Stimulated activated naive B cell treated with anti-CD40 and anti-IgM and Interleukin-4, amounts not matched to agents 10 μg/mL and 1 μg/mL and 100 μg/mL, for 72 hours (primary cell): ENCODE results near the gene KCNJ8.
"Not testable (repeated sequence)": the region's sequence is repeated elsewhere in the genome, so short reads cannot be mapped to it uniquely, and the experiment has no call there.

ENCODE experiments used
- ATAC-seq, 2 donors: fragments of 150-1000 bp; cut with Tn5 transposase; replicated peaks; 2 replicates each; pipeline ENCODE4 v1.10.0; 2021; ENCODE audit warnings: moderate library complexity in 1 of 2
- DNase-seq: peaks from one replicate; pipeline ENCODE4 v3.0.0; 2021
- H3K27ac Mint-ChIP-seq: one replicate; pipeline ENCODE4 v1.8.0; 2022; ENCODE audit warnings: mild to moderate bottlenecking, mixed read lengths
- H3K27me3 Mint-ChIP-seq, 2 donors: one replicate each; pipeline ENCODE4 v1.8.0; 2022; ENCODE audit warnings: mixed read lengths in 2 of 2
- H3K36me3 Mint-ChIP-seq, 2 donors: one replicate each; pipeline ENCODE4 v1.8.0; 2022; ENCODE audit warnings: mixed read lengths in 2 of 2, mild to moderate bottlenecking in 1 of 2
- H3K4me1 Mint-ChIP-seq, 2 donors: one replicate each; pipeline ENCODE4 v1.8.0; 2022; ENCODE audit warnings: mixed read lengths in 2 of 2, mild to moderate bottlenecking in 1 of 2
- H3K4me3 Mint-ChIP-seq, 2 donors: one replicate each; pipeline ENCODE4 v1.8.0; 2022; ENCODE audit warnings: mild to moderate bottlenecking in 2 of 2, mixed read lengths in 2 of 2, moderate library complexity in 1 of 2
- H3K9me3 Mint-ChIP-seq, 2 donors: one replicate each; pipeline ENCODE4 v1.8.0; 2022; ENCODE audit warnings: mixed read lengths in 2 of 2, mild to moderate bottlenecking in 1 of 2

KCNJ8 gene

DNA sequence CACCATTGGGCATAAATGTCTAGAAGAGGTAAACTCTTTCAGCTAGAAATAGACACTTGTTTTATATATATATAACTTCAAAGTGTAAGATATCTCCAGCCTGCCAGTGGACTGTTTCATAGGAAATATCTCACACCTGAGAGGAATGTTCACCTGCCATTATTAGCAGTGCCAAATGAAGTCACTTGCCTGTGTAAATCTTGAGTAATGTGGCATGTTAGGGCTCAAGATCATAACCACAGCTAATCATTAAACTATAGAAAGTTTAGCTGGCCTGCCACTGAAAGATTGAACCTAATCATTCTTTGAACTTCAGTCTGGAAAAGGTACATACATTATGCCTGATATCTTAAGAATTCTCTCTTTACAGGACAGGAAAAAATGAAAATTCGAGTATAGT is 25.5 kb upstream of the KCNJ8 start:
- no peak overlapping the region for H3K4me3 Mint-ChIP-seq
- no peaks in the 10 kb centered on the region for H3K4me1 Mint-ChIP-seq
- H3K27me3 Mint-ChIP-seq: peaks cover 0 to 3% of the 10 kb centered on the region in 2 donors
- no peak for ATAC-seq
- H3K9me3 Mint-ChIP-seq: peaks cover 0 to 3% of the 10 kb centered on the region in 2 donors
- H3K36me3 Mint-ChIP-seq: no peaks in the 10 kb centered on the region
- no peak for DNase-seq
- no peak overlapping the region for H3K27ac Mint-ChIP-seq

DNA sequence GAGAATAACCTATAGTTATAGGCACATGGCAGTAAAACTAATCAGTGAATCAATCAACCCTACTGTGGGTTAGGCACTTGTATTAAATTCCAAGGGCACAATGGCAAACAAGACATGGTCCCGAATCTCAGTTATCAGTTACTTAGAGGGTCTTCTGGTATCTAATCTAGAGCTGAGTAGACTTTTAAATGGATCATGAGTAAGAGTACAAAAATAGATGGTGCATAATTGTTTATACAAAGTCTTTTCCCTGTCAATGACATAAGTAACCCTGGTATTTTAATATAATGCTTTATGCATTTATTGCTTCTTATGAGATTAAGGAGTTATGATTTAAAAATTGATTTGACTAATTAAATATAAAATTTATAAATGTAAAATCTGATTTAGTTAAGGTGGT is 23.0 kb upstream of the KCNJ8 start:
- no peak for DNase-seq
- H3K4me1 Mint-ChIP-seq: no peaks in the 10 kb centered on the region
- H3K27ac Mint-ChIP-seq: no peak overlapping the region
- no peak overlapping the region for H3K4me3 Mint-ChIP-seq
- ATAC-seq: no peak
- H3K9me3 Mint-ChIP-seq: peaks cover 0 to 3% of the 10 kb centered on the region in 2 donors
- peaks cover 0 to 3% of the 10 kb centered on the region in 2 donors for H3K27me3 Mint-ChIP-seq
- H3K36me3 Mint-ChIP-seq: no peaks in the 10 kb centered on the region

DNA sequence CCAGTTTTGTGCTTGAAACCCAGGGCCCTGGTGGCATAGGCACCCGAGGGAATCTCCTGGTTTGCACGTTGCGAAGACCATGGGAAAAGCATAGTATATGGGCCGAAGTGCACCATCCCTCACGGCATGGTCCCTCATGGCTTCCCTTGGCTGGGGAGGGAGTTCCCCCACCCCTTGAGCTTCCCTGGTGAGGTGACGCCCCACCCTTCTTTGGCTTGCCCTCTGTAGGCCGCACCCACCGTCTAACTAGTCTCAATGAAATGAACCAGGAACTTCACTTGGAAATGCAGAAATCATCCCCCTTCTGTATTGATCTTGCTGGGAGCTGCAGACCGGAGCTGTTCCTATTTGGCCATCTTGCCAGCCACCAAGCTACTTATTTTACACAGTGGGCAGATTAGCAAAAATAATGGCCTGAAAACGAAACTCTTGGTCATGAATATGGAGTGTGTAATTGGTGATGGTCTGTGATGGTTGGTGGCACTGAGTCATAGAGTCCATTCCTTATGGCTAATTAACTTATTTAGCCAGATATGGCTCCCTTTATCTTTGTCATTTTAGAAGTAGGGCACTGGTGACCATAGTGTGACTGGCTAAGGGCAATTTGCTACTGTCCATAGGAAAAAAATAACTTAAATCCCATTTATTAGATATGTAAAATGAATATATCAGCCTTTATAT is 21.3 kb upstream of the KCNJ8 start:
- Mint-ChIP-seq H3K27ac (no peak overlapping the region), H3K36me3 (no peaks in the 10 kb centered on the region), H3K9me3 (peaks cover 0 to 5% of the 10 kb centered on the region in 2 donors), H3K27me3 (peaks cover 0 to 3% of the 10 kb centered on the region in 2 donors), H3K4me3 (no peak overlapping the region), H3K4me1 (no peaks in the 10 kb centered on the region)
- ATAC-seq (no peak), DNase-seq (no peak)

DNA sequence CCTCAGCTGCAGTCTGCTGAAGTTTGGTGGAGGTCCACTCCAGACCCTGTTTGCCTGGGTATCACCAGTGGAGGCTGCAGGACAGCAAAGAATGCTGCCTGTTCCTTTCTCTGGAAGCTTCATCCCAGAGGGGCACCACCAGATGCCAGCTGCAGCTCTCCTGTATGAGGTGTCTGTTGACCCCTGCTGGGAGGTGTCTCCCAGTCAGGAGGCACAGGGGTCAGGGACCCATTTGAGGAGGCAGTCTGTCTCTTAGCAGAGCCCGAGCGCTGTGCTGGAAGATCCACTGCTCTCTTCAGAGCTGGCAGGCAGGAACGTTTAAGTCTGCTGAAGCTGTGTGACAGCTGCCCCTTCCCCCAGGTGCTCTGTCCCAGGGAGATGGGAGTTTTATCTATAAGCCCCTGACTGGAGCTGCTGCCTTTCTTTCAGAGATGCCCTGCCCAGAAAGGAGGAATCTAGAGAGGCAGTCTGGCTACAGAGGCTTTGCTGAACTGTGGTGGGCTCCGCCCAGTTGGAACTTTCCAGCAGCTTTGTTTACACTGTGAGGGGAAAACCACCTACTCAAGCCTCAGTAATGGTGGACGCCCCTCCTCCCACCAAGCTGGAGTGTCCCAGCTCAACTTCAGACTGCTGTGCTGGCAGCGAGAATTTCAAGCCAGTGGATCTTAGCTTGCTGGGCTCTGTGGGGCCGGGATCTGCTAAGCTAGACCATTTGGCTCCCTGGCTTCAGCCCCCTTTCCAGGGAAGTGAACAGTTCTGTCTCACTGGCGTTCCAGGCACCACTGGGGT is 20.5 kb upstream of the KCNJ8 start:
- not testable (repeated sequence) for H3K4me3 Mint-ChIP-seq, H3K27me3 Mint-ChIP-seq, H3K9me3 Mint-ChIP-seq, H3K27ac Mint-ChIP-seq, H3K36me3 Mint-ChIP-seq, H3K4me1 Mint-ChIP-seq, ATAC-seq, DNase-seq

DNA sequence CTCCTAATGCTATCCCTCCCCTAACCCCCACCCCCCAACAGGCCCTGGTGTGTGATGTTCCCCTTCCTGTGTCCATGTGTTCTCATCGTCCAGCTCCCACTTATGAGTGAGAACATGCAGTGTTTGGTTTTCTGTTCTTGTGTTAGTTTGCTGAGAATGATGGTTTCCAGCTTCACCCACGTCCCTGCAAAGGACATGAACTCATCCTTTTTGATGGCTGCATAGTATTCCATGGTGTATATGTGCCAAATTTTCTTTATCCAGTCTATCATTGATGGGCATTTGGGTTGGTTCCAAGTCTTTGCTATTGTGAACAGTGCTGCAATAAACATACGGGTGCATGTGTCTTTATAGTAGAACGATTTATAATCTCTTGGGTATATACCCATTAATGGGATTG is 15.2 kb upstream of the KCNJ8 start:
- not testable (repeated sequence) for H3K27me3 Mint-ChIP-seq, H3K9me3 Mint-ChIP-seq, DNase-seq, H3K27ac Mint-ChIP-seq, H3K36me3 Mint-ChIP-seq, ATAC-seq, H3K4me1 Mint-ChIP-seq, H3K4me3 Mint-ChIP-seq

DNA sequence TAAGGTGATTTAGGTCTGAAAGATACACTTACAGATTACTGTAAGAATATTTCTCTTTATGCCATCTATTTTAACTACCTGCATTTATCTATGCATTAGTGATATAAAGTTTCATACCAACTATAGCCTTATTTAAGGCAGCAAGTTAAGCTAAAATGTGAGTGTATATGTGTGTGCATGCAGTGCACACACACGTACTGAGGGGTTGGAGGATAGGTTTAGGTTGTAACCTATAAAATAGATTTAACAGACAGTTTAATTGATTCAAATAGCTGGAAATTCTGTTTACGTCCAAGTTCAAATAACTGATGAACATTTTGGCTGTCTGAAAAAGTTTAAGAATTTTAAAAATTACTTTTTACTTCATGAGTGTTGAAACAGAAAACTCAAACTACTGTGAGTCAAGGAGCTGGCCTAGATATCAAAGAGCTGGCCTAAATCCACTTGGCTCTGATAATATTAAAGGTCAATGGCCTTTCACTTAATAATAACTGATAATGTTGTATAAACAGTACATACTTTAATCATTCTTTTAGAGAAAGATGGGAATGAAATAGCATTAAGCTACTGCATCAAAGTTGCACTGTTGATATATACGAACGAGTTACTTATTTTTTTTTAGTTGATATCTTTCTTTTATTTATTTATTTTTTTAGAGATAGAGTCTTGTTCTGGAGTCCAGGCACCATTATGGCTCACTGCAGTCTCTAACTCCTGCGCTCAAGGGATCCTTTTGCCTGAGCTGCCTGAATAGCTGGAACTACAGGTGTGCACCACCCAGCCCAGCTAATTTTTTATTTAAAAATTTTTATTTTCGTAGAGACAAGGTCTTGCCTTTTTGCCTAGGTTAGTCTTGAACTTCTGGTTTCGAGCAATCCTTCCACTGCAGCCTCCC is 13.8 kb upstream of the KCNJ8 start:
- Mint-ChIP-seq H3K27me3 (no peaks in the 10 kb centered on the region), H3K27ac (no peak overlapping the region), H3K9me3 (peaks cover 2 to 6% of the 10 kb centered on the region in 2 donors), H3K4me3 (no peak overlapping the region), H3K4me1 (no peaks in the 10 kb centered on the region), H3K36me3 (no peaks in the 10 kb centered on the region)
- no peak for DNase-seq
- ATAC-seq: no peak

DNA sequence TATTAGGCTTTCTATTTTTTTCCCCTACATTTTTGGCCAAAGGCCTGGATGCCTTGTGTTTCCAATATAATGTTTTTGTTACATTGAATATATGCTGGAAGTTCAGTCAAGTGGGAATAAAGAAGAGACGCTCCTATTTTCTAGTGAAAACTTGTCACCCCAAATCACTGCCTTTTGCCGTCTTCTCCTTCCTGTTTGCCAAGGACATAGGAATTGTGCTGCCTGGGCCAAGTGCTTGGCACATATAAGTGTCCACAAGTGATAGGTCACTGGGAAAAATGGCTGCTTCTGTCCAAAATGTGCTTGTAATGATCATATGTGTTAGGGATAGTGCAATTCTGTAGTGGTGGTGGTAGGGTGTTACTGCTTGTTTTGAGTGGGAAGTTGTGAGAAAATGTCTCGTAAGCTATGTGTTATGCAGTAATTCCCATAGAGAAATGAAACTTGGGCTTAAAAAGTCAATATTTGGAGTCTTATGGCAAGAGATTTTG is 11.6 kb upstream of the KCNJ8 start:
- H3K36me3 Mint-ChIP-seq: no peaks in the 10 kb centered on the region
- no peak for ATAC-seq
- DNase-seq: no peak
- H3K4me3 Mint-ChIP-seq: no peak overlapping the region
- no peak overlapping the region for H3K27ac Mint-ChIP-seq
- peaks cover 4 to 10% of the 10 kb centered on the region in 2 donors for H3K9me3 Mint-ChIP-seq
- H3K4me1 Mint-ChIP-seq: no peaks in the 10 kb centered on the region
- H3K27me3 Mint-ChIP-seq: no peaks in the 10 kb centered on the region

DNA sequence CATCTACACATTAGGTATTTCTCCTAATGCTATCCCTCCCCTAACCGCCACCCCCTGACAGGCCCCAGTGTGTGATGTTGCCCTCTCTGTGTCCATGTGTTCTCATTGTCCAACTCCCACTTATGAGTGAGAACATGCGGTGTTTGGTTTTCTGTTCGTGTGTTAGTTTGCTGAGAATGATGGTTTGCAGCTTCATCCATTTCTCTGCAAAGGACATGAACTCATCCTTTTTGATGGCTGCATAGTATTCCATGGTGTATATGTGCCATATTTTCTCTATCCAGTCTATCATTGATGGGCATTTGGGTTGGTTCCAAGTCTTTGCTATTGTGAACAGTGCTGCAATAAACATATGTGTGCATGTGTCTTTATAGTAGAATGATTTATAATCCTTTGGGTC is 8.2 kb upstream of the KCNJ8 start:
- H3K4me1 Mint-ChIP-seq, ATAC-seq, H3K36me3 Mint-ChIP-seq: not testable (repeated sequence)

DNA sequence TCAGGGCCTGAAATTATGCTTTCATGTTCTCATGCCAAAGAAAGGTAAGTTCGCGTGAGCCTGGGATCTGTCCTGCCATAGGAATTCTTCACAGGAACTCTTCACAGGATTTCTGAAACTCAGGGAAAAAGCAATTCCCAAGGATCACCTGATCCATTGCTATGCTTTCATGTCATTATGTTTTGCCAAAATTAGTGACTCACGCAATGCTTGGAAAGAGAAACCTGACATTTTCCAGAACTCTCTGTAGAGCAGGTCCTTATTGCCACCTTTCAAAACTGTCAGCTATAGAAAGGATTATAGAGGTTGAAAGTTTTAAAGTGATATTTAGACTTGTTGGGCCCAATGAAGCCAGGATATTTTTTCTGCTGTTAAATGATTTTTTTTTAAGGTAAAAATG is 6.3 kb upstream of the KCNJ8 start:
- ATAC-seq: no peak
- H3K4me3 Mint-ChIP-seq: no peak overlapping the region
- no peaks in the 10 kb centered on the region for H3K36me3 Mint-ChIP-seq

More for the DNA sequence above, 8.2 kb upstream of the KCNJ8 start:
- not testable (repeated sequence) for DNase-seq, H3K27me3 Mint-ChIP-seq, H3K4me3 Mint-ChIP-seq, H3K27ac Mint-ChIP-seq, H3K9me3 Mint-ChIP-seq

DNA sequence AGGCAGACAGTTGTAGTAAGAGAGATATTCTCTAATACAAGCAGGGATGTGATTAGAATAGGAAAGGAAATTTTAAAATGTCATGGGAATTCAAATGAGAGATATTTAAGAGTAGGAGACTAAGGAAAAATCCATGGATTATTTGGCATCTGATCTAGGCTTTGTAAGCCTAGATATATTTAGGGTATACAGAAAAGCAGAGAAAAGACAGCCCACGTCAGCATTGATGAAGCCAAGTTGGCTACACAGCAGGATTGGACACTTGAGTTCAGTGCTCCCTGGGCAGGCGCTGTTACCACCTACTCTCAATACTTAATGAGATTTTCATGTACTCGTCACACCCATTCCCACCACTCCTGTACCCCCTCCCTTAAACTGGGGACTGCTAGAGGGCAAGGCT is 1.7 kb upstream of the KCNJ8 start:
- Mint-ChIP-seq H3K4me3 (no peak overlapping the region), H3K27me3 (peaks cover 39 to 48% of the 10 kb centered on the region in 2 donors), H3K4me1 (peaks cover 3 to 8% of the 10 kb centered on the region in 2 donors), H3K36me3 (no peaks in the 10 kb centered on the region), H3K27ac (no peak overlapping the region), H3K9me3 (no peaks in the 10 kb centered on the region)
- no peak for ATAC-seq
- DNase-seq: no peak

More for the DNA sequence above, 6.3 kb upstream of the KCNJ8 start:
- no peaks in the 10 kb centered on the region for H3K4me1 Mint-ChIP-seq
- H3K27me3 Mint-ChIP-seq: peaks cover 13 to 21% of the 10 kb centered on the region in 2 donors
- peaks cover 4 to 5% of the 10 kb centered on the region in 2 donors for H3K9me3 Mint-ChIP-seq
- no peak for DNase-seq
- H3K27ac Mint-ChIP-seq: no peak overlapping the region

DNA sequence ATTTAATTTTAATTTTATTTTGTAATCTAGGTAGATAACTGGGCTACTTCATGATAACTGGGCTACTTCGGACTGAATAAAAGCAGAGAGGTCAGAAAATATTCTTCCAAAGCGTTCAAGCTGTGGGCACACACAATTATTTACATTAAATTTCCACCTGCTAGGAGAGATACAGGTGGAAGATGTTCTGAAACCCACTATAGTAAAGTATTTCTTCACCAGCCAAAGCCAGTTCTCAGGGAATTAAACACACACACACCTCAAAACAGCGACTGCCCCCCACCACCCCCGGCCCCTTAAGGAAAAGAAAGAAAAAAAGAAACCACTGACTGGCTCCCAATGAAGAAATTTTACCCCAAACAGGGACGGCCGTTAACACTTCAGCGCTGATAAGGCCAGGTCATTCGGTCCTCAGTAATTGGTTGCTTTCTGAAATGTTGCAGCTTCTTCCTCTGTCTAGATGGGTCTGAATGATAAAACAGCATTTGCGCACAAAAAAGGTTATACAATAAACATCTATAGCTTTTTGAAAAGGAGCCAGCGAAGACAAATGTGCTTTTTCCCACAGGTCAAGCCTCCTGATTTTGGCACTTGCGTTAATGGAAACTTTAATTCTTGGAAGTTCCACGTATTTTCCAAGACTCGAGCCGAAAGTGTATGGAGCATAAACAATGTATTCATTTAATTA is 771 bp upstream of the KCNJ8 start:
- ATAC-seq (no peak), DNase-seq (no peak)
- peaks cover 3 to 8% of the 10 kb centered on the region in 2 donors for H3K4me1 Mint-ChIP-seq
- H3K27ac Mint-ChIP-seq: no peak overlapping the region
- H3K36me3 Mint-ChIP-seq: no peaks in the 10 kb centered on the region
- no peak overlapping the region for H3K4me3 Mint-ChIP-seq
- H3K9me3 Mint-ChIP-seq: no peaks in the 10 kb centered on the region
- H3K27me3 Mint-ChIP-seq: peaks cover 40 to 48% of the 10 kb centered on the region in 2 donors

DNA sequence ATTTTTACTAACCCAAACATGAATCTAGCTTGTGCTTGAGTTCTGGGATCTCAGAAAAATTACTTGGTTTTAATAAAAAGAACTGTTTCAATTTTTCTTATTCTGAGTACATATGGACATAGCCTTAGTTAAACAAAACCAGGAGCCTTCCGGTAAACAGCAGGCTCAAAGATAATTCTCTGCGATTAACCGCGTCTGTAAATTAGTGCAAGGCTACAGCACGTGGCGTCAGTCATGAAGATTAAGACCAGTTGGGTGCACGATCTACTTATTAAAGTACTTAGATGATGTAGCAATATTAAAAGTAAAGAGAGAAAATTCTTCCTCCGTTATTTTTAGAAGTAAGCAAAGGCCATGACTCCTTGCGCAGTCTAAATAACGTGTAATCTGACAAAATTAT is 700 bp downstream of the KCNJ8 start:
- H3K4me1 Mint-ChIP-seq: peaks cover 3 to 8% of the 10 kb centered on the region in 2 donors
- DNase-seq (no peak), ATAC-seq (no peak)
- H3K9me3 Mint-ChIP-seq: no peaks in the 10 kb centered on the region
- H3K36me3 Mint-ChIP-seq: no peaks in the 10 kb centered on the region
- H3K27ac Mint-ChIP-seq: no peak overlapping the region
- H3K4me3 Mint-ChIP-seq: no peak overlapping the region
- H3K27me3 Mint-ChIP-seq: peaks cover 44 to 53% of the 10 kb centered on the region in 2 donors

DNA sequence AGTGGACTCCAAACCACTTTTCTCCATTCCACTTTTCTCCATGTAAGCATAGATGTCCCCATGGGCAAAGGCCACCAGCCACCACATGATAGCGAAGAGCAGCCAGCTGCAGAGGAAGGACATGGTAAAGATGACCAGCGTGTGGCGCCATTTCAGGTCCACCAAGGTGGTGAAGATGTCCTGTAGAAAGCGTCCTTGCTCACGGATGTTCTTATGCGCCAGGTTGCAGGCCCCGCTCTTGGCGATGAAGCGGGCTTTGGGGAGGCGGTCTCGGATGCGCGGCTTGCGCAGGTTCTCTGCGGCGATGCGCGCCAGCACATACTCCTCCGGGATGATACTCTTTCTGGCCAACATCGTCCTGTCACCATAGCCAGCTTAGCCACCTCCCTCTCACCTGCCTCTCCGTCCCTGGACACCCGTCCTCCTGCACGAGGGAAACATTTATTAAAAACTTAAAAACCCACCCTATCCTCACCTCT is 1.2 kb downstream of the KCNJ8 start:
- Mint-ChIP-seq H3K4me3 (no peak overlapping the region), H3K27me3 (peaks cover 44 to 53% of the 10 kb centered on the region in 2 donors), H3K9me3 (no peaks in the 10 kb centered on the region), H3K36me3 (no peaks in the 10 kb centered on the region), H3K4me1 (peaks cover 3 to 8% of the 10 kb centered on the region in 2 donors), H3K27ac (no peak overlapping the region)
- no peak for ATAC-seq
- DNase-seq: no peak

DNA sequence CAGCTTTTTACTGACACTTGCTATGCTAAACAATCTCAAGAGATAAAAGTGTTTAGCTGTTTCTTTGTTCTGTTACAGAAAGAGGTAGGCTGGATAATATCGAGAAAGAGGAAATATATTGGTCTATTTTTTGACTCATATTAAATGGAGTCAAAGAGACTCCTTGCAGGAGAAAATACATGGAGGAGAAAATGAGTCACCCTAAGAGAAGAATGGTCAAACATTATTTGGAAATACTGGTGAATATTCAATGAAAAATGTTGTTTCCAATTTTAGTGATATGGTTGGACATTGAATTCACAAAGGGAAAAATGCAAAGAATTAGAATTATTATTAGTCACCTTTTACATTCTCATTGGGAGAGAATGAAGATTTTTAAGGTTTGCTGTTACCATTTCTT is 3.2 kb downstream of the KCNJ8 start:
- Mint-ChIP-seq H3K27ac (no peak overlapping the region), H3K4me3 (no peak overlapping the region), H3K9me3 (peaks cover 0 to under 1% of the 10 kb centered on the region in 2 donors), H3K27me3 (peaks cover 36 to 37% of the 10 kb centered on the region in 2 donors), H3K4me1 (peaks cover 3 to 8% of the 10 kb centered on the region in 2 donors), H3K36me3 (no peaks in the 10 kb centered on the region)
- ATAC-seq (no peak), DNase-seq (no peak)
